HepG2 (cell line): ENCODE measurements around the gene LRR1. TPM values are rescaled to one million over a fixed set of nuclear protein-coding genes. Genes with fewer than 3 reads are reported as not detected.

Experiments used
- ATAC-seq: fragments of 200-7000 bp; cut with Tn5 transposase; 3 replicates; pipeline ENCODE4 v1.9.1; 2020; ENCODE audit warnings: mild to moderate bottlenecking, moderate library complexity
- BruUV-seq: library from RNA; stranded (reverse); fragments of 400-500 nt; replicated peaks from 2 replicates; lab custom pipeline; 2021; lab: Mats Ljungman, UMichigan
- CTCF ChIA-PET: fragments of 300-600 bp; formaldehyde crosslinking; extraction: SDS; loops from one replicate; lab custom pipeline; 2021; ENCODE audit warnings: low total read pairs, inconsistent platforms, low intra/inter-chr PET ratio; lab: Yijun Ruan, JAX
- POLR2A ChIA-PET: fragments of 350-600 bp; sonication (Branson Sonifier 250); formaldehyde crosslinking; loops from one replicate; lab custom pipeline; 2020; ENCODE audit warnings: antibody characterized with exemption, inconsistent platforms; lab: Yijun Ruan, JAX
- DNase-seq: peaks from one replicate; pipeline ENCODE4 v3.0.0-alpha.2; 2015; ENCODE audit warnings: low spot score
- FAIRE-seq: peaks from 3 replicates; lab custom pipeline; 2011; peaks lifted over from hg19 to GRCh38; lab: Jason Lieb, UNC
- H2AFZ ChIP-seq: one replicate; pipeline ENCODE4 v1.6.1; 2011; ENCODE audit warnings: low read length, inconsistent platforms
- H3K27ac ChIP-seq: fragments of 300-600 bp; 3 replicates; pipeline ENCODE4 v1.8.0; 2011; ENCODE audit warnings: mixed run types, mild to moderate bottlenecking, mixed read lengths, low read length, inconsistent platforms; ENCODE audit not compliant: insufficient read depth; ENCODE audit errors: extremely low read length
- H3K27me3 ChIP-seq, 2 experiments: fragments of 200-600 bp in 1 of 2; 2 replicates in 1 of 2; 3 replicates in 1 of 2; pipeline versions ENCODE4 v1.6.0 to v1.8.0; 2011; ENCODE audit warnings: low read length in 2 of 2, mild to moderate bottlenecking in 2 of 2, moderate library complexity in 2 of 2, inconsistent platforms in 1 of 2; ENCODE audit not compliant: insufficient read depth in 2 of 2, control insufficient read depth in 1 of 2
- H3K36me3 ChIP-seq, 2 experiments: fragments of 200-600 bp in 1 of 2; replicated peaks in 1 of 2; 2 replicates in 1 of 2; 3 replicates in 1 of 2; pipeline versions ENCODE4 v1.5.1 to v1.8.0; 2011; ENCODE audit warnings: low read length in 2 of 2, inconsistent platforms in 1 of 2; ENCODE audit not compliant: insufficient read depth in 2 of 2, control insufficient read depth in 1 of 2
- H3K4me1 ChIP-seq: 2 replicates; pipeline ENCODE4 v1.5.1; 2012; ENCODE audit warnings: low read length, inconsistent platforms; ENCODE audit not compliant: insufficient read depth
- H3K4me2 ChIP-seq: 2 replicates; pipeline ENCODE4 v1.6.0; 2011; ENCODE audit warnings: low read depth, low read length, inconsistent platforms
- H3K4me3 ChIP-seq, 3 experiments: fragments of 200-600 bp in 1 of 3; sonication (generic), shearing (Covaris generic) in 1 of 3; replicated peaks in 1 of 3; 2 replicates each; pipeline ENCODE4 v1.5.1; 2011 to 2016; ENCODE audit warnings: low read length in 3 of 3, inconsistent platforms in 2 of 3, low read depth in 2 of 3, mild to moderate bottlenecking in 2 of 3, control low read depth in 1 of 3, mixed read lengths in 1 of 3; ENCODE audit not compliant: insufficient read depth in 1 of 3
- H3K79me2 ChIP-seq: one replicate; pipeline ENCODE4 v1.6.1; 2011; ENCODE audit warnings: low read length, inconsistent platforms; ENCODE audit not compliant: insufficient read depth
- H3K9ac ChIP-seq: 2 replicates; pipeline ENCODE4 v1.6.0; 2011; ENCODE audit warnings: mild to moderate bottlenecking, low read depth, low read length, inconsistent platforms; ENCODE audit not compliant: insufficient read depth
- H3K9me3 ChIP-seq: 2 replicates; pipeline ENCODE4 v1.5.1; 2012; ENCODE audit warnings: mild to moderate bottlenecking, low read length
- H4K20me1 ChIP-seq: 2 replicates; pipeline ENCODE4 v1.6.0; 2011; ENCODE audit warnings: inconsistent platforms, mild to moderate bottlenecking, low read length, moderate library complexity; ENCODE audit not compliant: insufficient read depth
- CEBPB ChIP-seq: IDR thresholded peaks from 2 replicates; pipeline ENCODE4 v1.6.1; 2011; ENCODE audit warnings: low read depth, low read length, improper control_type of control experiment, borderline replicate concordance
- CTCF ChIP-seq: sonication (generic); formaldehyde crosslinking; IDR thresholded peaks from 2 replicates; pipeline ENCODE4 v1.5.0; 2020; ENCODE audit warnings: mild to moderate bottlenecking, missing genetic modification reagents, moderate library complexity
- RAD21 ChIP-seq: fragments of 450-650 bp; formaldehyde crosslinking; IDR thresholded peaks from 2 replicates; pipeline ENCODE4 v1.5.0; 2020; ENCODE audit warnings: mild to moderate bottlenecking
- STAG1 ChIP-seq: sonication (generic); formaldehyde crosslinking; IDR thresholded peaks from 2 replicates; pipeline ENCODE4 v1.4.0; 2020; ENCODE audit warnings: missing genetic modification reagents
- ZNF12 ChIP-seq: sonication (generic); formaldehyde crosslinking; IDR thresholded peaks from 2 replicates; pipeline ENCODE4 v1.5.0; 2020; ENCODE audit warnings: missing genetic modification reagents
- ZNF121 ChIP-seq: sonication (generic); formaldehyde crosslinking; IDR thresholded peaks from 2 replicates; pipeline ENCODE4 v1.5.0; 2020; ENCODE audit warnings: mild to moderate bottlenecking, missing genetic modification reagents
- ZNF616 ChIP-seq: sonication (generic); formaldehyde crosslinking; IDR thresholded peaks from 2 replicates; pipeline ENCODE4 v1.5.0; 2020; ENCODE audit warnings: low read depth, mild to moderate bottlenecking, missing genetic modification reagents
- WGBS: methylation state at CpG from one replicate; pipeline ENCODE4 v1.1.6; 2017; ENCODE audit warnings: low lambda C conversion rate; 5-methylcytosine and 5-hydroxymethylcytosine counted together
- in situ Hi-C: cut with HindIII; loops from 2 replicates; pipeline ENCODE4 v1.10.0; 2017; ENCODE audit warnings: low pct_unique_long_range_greater_than_20kb; ENCODE audit not compliant: extremely low pct_ligation_motif_present
- intact Hi-C: fragments of 100-400 bp; cut with micrococcal nuclease; formaldehyde crosslinking; loops from one replicate; pipeline ENCODE4 v1.10.0; 2022; ENCODE audit not compliant: unreplicated experiment
- polyA plus RNA-seq, 8 experiments: library from polyadenylated mRNA; depleted of rRNA in 3 of 8; stranded (reverse) in 7 of 8; unstranded in 1 of 8; fragments of >200 nt; fragmentation: Illumina TruSeq in 4 of 8; extraction: Trizol in 4 of 8; gene quantifications; 2 replicates each; pipeline versions ENCODE4 v1.2.1 to v1.2.3, GENCODE V29; 2011 to 2016; ENCODE audit warnings: low read depth in 4 of 8, missing spikeins in 1 of 8, mixed read lengths in 1 of 8; ENCODE audit not compliant: insufficient read depth in 1 of 8
- total RNA-seq, 5 experiments: library from RNA; depleted of rRNA; stranded (reverse); fragments of >200 nt; fragmentation: Illumina TruSeq; extraction: Trizol; gene quantifications; 2 replicates each; pipeline ENCODE4 v1.2.3, GENCODE V29; 2016; ENCODE audit warnings: low read depth in 1 of 5

LRR1 gene
- total and polyA plus RNA-seq, 2 of the 13 experiments (the other 11 are each of a cell fraction or from before 2014, with no cell fraction given) = 7.0 to 36.2 TPM

GRCh38 chr14:49550286-49551184, 48.2 kb upstream of the LRR1 start:
- in situ Hi-C loops = no loop called here
- H3K36me3 ChIP-seq = no peaks in the 10 kb centered on the region
- ATAC-seq (peak; percentile 58), DNase-seq (peak; percentile 12), FAIRE-seq (no peak)
- H3K4me3 ChIP-seq = no peak overlapping the region
- no peak overlapping the region for H3K27ac ChIP-seq
- POLR2A ChIA-PET = no interaction called here
- H4K20me1 ChIP-seq = no peaks in the 10 kb centered on the region
- no peaks in the 10 kb centered on the region for H3K9me3 ChIP-seq
- no peak overlapping the region for H3K4me2 ChIP-seq
- H3K27me3 ChIP-seq = no peaks in the 10 kb centered on the region
- 6% methylated on average over 5 of the region's 5 CpGs for WGBS
- TF ChIP-seq CTCF = peak; percentile 45
- peak; percentile 32; the same call in 1 of the 2 replicates for TF ChIP-seq STAG1 (CRISPR knock-in tag)
- TF ChIP-seq ZNF616 (CRISPR knock-in tag) = no peak
- 0 out of 2 replicates have a peak, but pooled peaks have one; percentile 25 for TF ChIP-seq CEBPB
- TF ChIP-seq ZNF12 = no peak
- TF ChIP-seq, all 625 proteins: peak for 3
- intact Hi-C loops = loop anchor here (5.0 kb wide), 1 partner anchor 88 kb away; no protein-coding TSS in a partner anchor
- Histone ChIP-seq H2AFZ (no peak overlapping the region), H3K4me1 (peaks cover 35% of the 10 kb centered on the region), H3K9ac (no peak overlapping the region), H3K79me2 (no peaks in the 10 kb centered on the region)
- CTCF ChIA-PET = no interaction called here
- no TSS peak for BruUV-seq

GRCh38 chr14:49551569-49551968, 47.2 kb upstream of the LRR1 start:
- Histone ChIP-seq H4K20me1 (no peaks in the 10 kb centered on the region), H3K9me3 (no peaks in the 10 kb centered on the region), H3K36me3 (no peaks in the 10 kb centered on the region), H3K9ac (no peak overlapping the region), H3K27me3 (no peaks in the 10 kb centered on the region), H2AFZ (no peak overlapping the region), H3K79me2 (no peaks in the 10 kb centered on the region), H3K27ac (no peak overlapping the region), H3K4me3 (no peak overlapping the region), H3K4me1 (peaks cover 35% of the 10 kb centered on the region), H3K4me2 (no peak overlapping the region)
- no peak for FAIRE-seq
- in situ Hi-C loops (no loop called here), intact Hi-C loops (loop anchor here (5.0 kb wide), 1 partner anchor 89 kb away; no protein-coding TSS in a partner anchor)
- ChIA-PET CTCF (no interaction called here), POLR2A (no interaction called here)
- DNase-seq = no peak
- TF ChIP-seq ZNF121 = peak; percentile 52; the same call in 1 of the 2 replicates
- TF ChIP-seq RAD21 (CRISPR knock-in tag) = no peak
- BruUV-seq = no TSS peak
- no peak for ATAC-seq
- WGBS = 4% methylated on average over 2 of the region's 2 CpGs
